ENCODE data around the gene RGPD8. TPM values are rescaled to one million over a fixed set of nuclear protein-coding genes. Genes with fewer than 3 reads are reported as not detected.

Gene RGPD8
- total and polyA plus RNA-seq, 2 donors (not counting 1 experiment from before 2014, with no cell fraction given) = 1.5 to 28.1 TPM

GRCh38 chr2:112459372-112459771 lies 25.9 kb upstream of the RGPD8 start:
- Histone ChIP-seq H3K9ac (ENCODE audit: low read length) (no peak overlapping the region), H4K20me1 (ENCODE audit: control insufficient read depth, insufficient read depth, low read length, poor library complexity, severe bottlenecking) (no peaks in the 10 kb centered on the region), H3K27ac (ENCODE audit: low read length in 2 of 2) (no peak overlapping the region), H3K4me1 (ENCODE audit: control insufficient read depth in 2 of 2, insufficient read depth in 2 of 2, low read length in 2 of 2) (no peaks in the 10 kb centered on the region), H3K36me3 (replicated peaks in 1 of 2; ENCODE audit: control extremely low read depth in 1 of 2, control insufficient read depth in 1 of 2, extremely low read depth in 1 of 2, insufficient read depth in 2 of 2, low read length in 1 of 2) (no peaks in the 10 kb centered on the region), H3K79me2 (ENCODE audit: control insufficient read depth, insufficient read depth, low read length) (no peaks in the 10 kb centered on the region), H3K4me2 (replicated peaks; ENCODE audit: low read depth, low read length, poor library complexity, severe bottlenecking) (no peak overlapping the region), H2AFZ (ENCODE audit: insufficient read depth, low read depth, low read length, poor library complexity, severe bottlenecking) (no peak overlapping the region), H3K9me3 (ENCODE audit: control extremely low read depth in 1 of 3, control insufficient read depth in 2 of 3, insufficient read depth in 1 of 3, low read length in 2 of 3) (no peaks in the 10 kb centered on the region), H3K4me3 (ENCODE audit: control extremely low read depth in 1 of 5, extremely low read depth in 1 of 5, insufficient read depth in 1 of 5, low read depth in 2 of 5, low read length in 4 of 5) (no peak overlapping the region), H3K27me3 (replicated peaks in 1 of 4; ENCODE audit: control extremely low read depth in 1 of 4, control insufficient read depth in 3 of 4, insufficient read depth in 4 of 4, low read length in 3 of 4) (peaks cover 0 to 17% (median 8%) of the 10 kb centered on the region in 4 experiments)
- Mint-ChIP-seq H3K4me1 (no peaks in the 10 kb centered on the region), H3K9me3 (ENCODE audit: insufficient read depth) (no peaks in the 10 kb centered on the region), H3K27me3 (peaks cover 20% of the 10 kb centered on the region), H3K27ac (no peak overlapping the region), H3K4me3 (no peak overlapping the region)
- ATAC-seq (ENCODE audit: low read depth) (no peak), DNase-seq (no peak)
- ChIA-PET POLR2A (no interaction called here), CTCF (no interaction called here)
- 100% methylated on average over 1 of the region's 1 CpG for WGBS (ENCODE audit: insufficient coverage)
- intact Hi-C loops (cut with micrococcal nuclease) = no loop called here
- TF ChIP-seq CTCF (IDR thresholded peaks at IDR 0.05) = no peak
- TF ChIP-seq EZH2 (IDR thresholded peaks at IDR 0.05; ENCODE audit: borderline replicate concordance, insufficient read depth, low read depth, low read length, poor library complexity, severe bottlenecking) = no peak

- Histone ChIP-seq H3K79me2 (ENCODE audit: control insufficient read depth, insufficient read depth, low read length) (no peaks in the 10 kb centered on the region), H4K20me1 (ENCODE audit: control insufficient read depth, insufficient read depth, low read length, poor library complexity, severe bottlenecking) (no peaks in the 10 kb centered on the region), H2AFZ (ENCODE audit: insufficient read depth, low read depth, low read length, poor library complexity, severe bottlenecking) (no peak overlapping the region), H3K27me3 (replicated peaks in 1 of 4; ENCODE audit: control extremely low read depth in 1 of 4, control insufficient read depth in 3 of 4, insufficient read depth in 4 of 4, low read length in 3 of 4) (peaks cover 0 to 7% (median 2%) of the 10 kb centered on the region in 4 experiments), H3K9ac (ENCODE audit: low read length) (no peak overlapping the region), H3K27ac (ENCODE audit: low read length in 2 of 2) (no peak overlapping the region), H3K4me2 (replicated peaks; ENCODE audit: low read depth, low read length, poor library complexity, severe bottlenecking) (no peak overlapping the region), H3K9me3 (ENCODE audit: control extremely low read depth in 1 of 3, control insufficient read depth in 2 of 3, insufficient read depth in 1 of 3, low read length in 2 of 3) (peaks cover 0 to 1% (median 0%) of the 10 kb centered on the region in 3 donors), H3K4me3 (ENCODE audit: control extremely low read depth in 1 of 5, extremely low read depth in 1 of 5, insufficient read depth in 1 of 5, low read depth in 2 of 5, low read length in 4 of 5) (no peak overlapping the region), H3K4me1 (ENCODE audit: control insufficient read depth in 2 of 2, insufficient read depth in 2 of 2, low read length in 2 of 2) (no peaks in the 10 kb centered on the region), H3K36me3 (replicated peaks in 1 of 2; ENCODE audit: control extremely low read depth in 1 of 2, control insufficient read depth in 1 of 2, extremely low read depth in 1 of 2, insufficient read depth in 2 of 2, low read length in 1 of 2) (no peaks in the 10 kb centered on the region)
- ChIA-PET POLR2A (no interaction called here), CTCF (no interaction called here)
- H3K27ac Mint-ChIP-seq = no peak overlapping the region
- H3K4me3 Mint-ChIP-seq = no peak overlapping the region
- no peaks in the 10 kb centered on the region for H3K9me3 Mint-ChIP-seq (ENCODE audit: insufficient read depth)
- no peak for ATAC-seq (ENCODE audit: low read depth)
- no peaks in the 10 kb centered on the region for H3K4me1 Mint-ChIP-seq
- TF ChIP-seq CTCF (IDR thresholded peaks at IDR 0.05) (no peak), EZH2 (IDR thresholded peaks at IDR 0.05; ENCODE audit: borderline replicate concordance, insufficient read depth, low read depth, low read length, poor library complexity, severe bottlenecking) (no peak)
- DNase-seq = no peak
- intact Hi-C loops (cut with micrococcal nuclease) = no loop called here
- peaks cover 12% of the 10 kb centered on the region for H3K27me3 Mint-ChIP-seq
Measured at GRCh38 chr2:112454586-112454985, 21.1 kb upstream of the RGPD8 start.
